Activated CD8-positive, alpha-beta memory T cell treated with anti-CD3 and anti-CD28 coated beads, Interleukin-2, amount 10 ng/mL, durations not matched to agents 7 days and 5 days (primary cell): ENCODE measurements around the gene DUSP16. TPM values are rescaled to one million over a fixed set of nuclear protein-coding genes. Genes with fewer than 3 reads are reported as not detected.
"Not testable (repeated sequence)": the region's sequence is repeated elsewhere in the genome, so short reads cannot be mapped to it uniquely, and the experiment has no call there.

Source experiments
- ATAC-seq: fragments of 150-1000 bp; cut with Tn5 transposase; one replicate; pipeline ENCODE4 v1.10.0; 2021; ENCODE audit warnings: moderate library complexity
- CTCF ChIA-PET: fragments of 350-600 bp; sonication (Branson Sonifier 250); formaldehyde crosslinking; loops from one replicate; lab custom pipeline; 2021; ENCODE audit warnings: antibody characterized with exemption; lab: Charles Lee
- DNase-seq: peaks from one replicate; pipeline ENCODE4 v3.0.0-alpha.2; 2020
- H3K27ac Mint-ChIP-seq: one replicate; pipeline ENCODE4 v1.8.0; 2021; ENCODE audit warnings: mild to moderate bottlenecking, mixed read lengths
- H3K27me3 Mint-ChIP-seq: one replicate; pipeline ENCODE4 v1.8.0; 2021; ENCODE audit warnings: mixed read lengths
- H3K36me3 Mint-ChIP-seq: one replicate; pipeline ENCODE4 v1.8.0; 2021; ENCODE audit warnings: mild to moderate bottlenecking, mixed read lengths
- H3K4me1 Mint-ChIP-seq: one replicate; pipeline ENCODE4 v1.8.0; 2021; ENCODE audit warnings: mixed read lengths
- H3K4me3 Mint-ChIP-seq: one replicate; pipeline ENCODE4 v1.8.0; 2021; ENCODE audit warnings: mild to moderate bottlenecking, moderate library complexity, mixed read lengths
- H3K9me3 Mint-ChIP-seq: one replicate; pipeline ENCODE4 v1.8.0; 2022; ENCODE audit warnings: low read depth, mixed read lengths
- total RNA-seq, 2 experiments: library from RNA; stranded (reverse); gene quantifications; one replicate each; pipeline ENCODE4 v1.2.3, GENCODE V29; 2021

The DUSP16 gene
- total RNA-seq, 2 experiments from 2014 or later: 43.0 to 69.0 TPM

- no peaks in the 10 kb centered on the region for H3K9me3 Mint-ChIP-seq
- no peak overlapping the region for H3K27ac Mint-ChIP-seq
- peaks cover 3% of the 10 kb centered on the region for H3K36me3 Mint-ChIP-seq
- CTCF ChIA-PET: interaction anchor here (0.7 to 1.7 kb wide), 4 partner anchors 9 to 69 kb away, joined by 3 to 10 read pairs (median 4); partner anchors contain the start of gene DUSP16
- H3K4me3 Mint-ChIP-seq: no peak overlapping the region
- no peak for ATAC-seq
- H3K27me3 Mint-ChIP-seq: peaks cover 5% of the 10 kb centered on the region
- H3K4me1 Mint-ChIP-seq: peaks cover 3% of the 10 kb centered on the region
- DNase-seq: no peak
Observed at GRCh38 chr12:12572659-12573058, 10.0 kb upstream of the DUSP16 start.

- H3K27me3 Mint-ChIP-seq, H3K27ac Mint-ChIP-seq, H3K9me3 Mint-ChIP-seq, CTCF ChIA-PET, H3K36me3 Mint-ChIP-seq, DNase-seq, ATAC-seq, H3K4me3 Mint-ChIP-seq: not testable (repeated sequence)
- H3K4me1 Mint-ChIP-seq: peaks cover 16% of the 10 kb centered on the region
Observed at GRCh38 chr12:12565971-12566370, 3.3 kb upstream of the DUSP16 start.

GRCh38 chr12:12564911-12565310 is 2.2 kb upstream of the DUSP16 start:
- Mint-ChIP-seq H3K9me3 (no peaks in the 10 kb centered on the region), H3K4me1 (peaks cover 20% of the 10 kb centered on the region), H3K4me3 (no peak overlapping the region), H3K27me3 (peaks cover 4% of the 10 kb centered on the region), H3K27ac (no peak overlapping the region), H3K36me3 (peaks cover 6% of the 10 kb centered on the region)
- DNase-seq (no peak), ATAC-seq (no peak)
- CTCF ChIA-PET: interaction anchor here (1.0 to 2.7 kb wide), 10 partner anchors 8 to 249 kb away, joined by 3 to 41 read pairs (median 6); partner anchors contain the start of gene DDX47

GRCh38 chr12:12563290-12563928 is 746 bp upstream of the DUSP16 start:
- DNase-seq (no peak), ATAC-seq (no peak)
- Mint-ChIP-seq H3K4me3 (peak overlapping the region; percentile 81), H3K36me3 (peaks cover 16% of the 10 kb centered on the region), H3K27ac (peak overlapping the region; percentile 95), H3K27me3 (no peaks in the 10 kb centered on the region), H3K9me3 (no peaks in the 10 kb centered on the region), H3K4me1 (peaks cover 32% of the 10 kb centered on the region)
- CTCF ChIA-PET: interaction anchor here (0.8 to 2.7 kb wide), 26 partner anchors 9 to 250 kb away, joined by 3 to 41 read pairs (median 4); partner anchors contain the start of genes DDX47 and GPR19

GRCh38 chr12:12562016-12562483 is 613 bp downstream of the DUSP16 start:
- ATAC-seq (peak; percentile 6), DNase-seq (peak; percentile 49)
- Mint-ChIP-seq H3K27me3 (no peaks in the 10 kb centered on the region), H3K4me3 (peak overlapping the region; percentile 78), H3K36me3 (peaks cover 24% of the 10 kb centered on the region), H3K27ac (peak overlapping the region; percentile 92), H3K9me3 (no peaks in the 10 kb centered on the region), H3K4me1 (peaks cover 41% of the 10 kb centered on the region)
- CTCF ChIA-PET: interaction anchor here (1.1 to 2.7 kb wide), 5 partner anchors 14 to 185 kb away, joined by 3 to 41 read pairs (median 6); no protein-coding TSS in a partner anchor

- CTCF ChIA-PET: interaction anchor here (1.0 to 1.8 kb wide), 5 partner anchors 18 to 177 kb away, joined by 3 to 6 read pairs (median 4); no protein-coding TSS in a partner anchor
Observed at GRCh38 chr12:12561371-12562015, 1.2 kb downstream of the DUSP16 start.

GRCh38 chr12:12560587-12561370 is 1.9 kb downstream of the DUSP16 start:
- Mint-ChIP-seq H3K27ac (peak overlapping the region; percentile 79), H3K4me1 (peaks cover 43% of the 10 kb centered on the region), H3K36me3 (peaks cover 28% of the 10 kb centered on the region), H3K27me3 (no peaks in the 10 kb centered on the region), H3K4me3 (peak overlapping the region; percentile 78), H3K9me3 (no peaks in the 10 kb centered on the region)
- peak; percentile 71 for DNase-seq
- CTCF ChIA-PET: interaction anchor here (1.0 to 1.8 kb wide), 5 partner anchors 17 to 177 kb away, joined by 3 to 6 read pairs (median 4); no protein-coding TSS in a partner anchor
- ATAC-seq: peak; percentile 25

More at GRCh38 chr12:12561371-12562015, 1.2 kb downstream of the DUSP16 start:
- ATAC-seq (peak; percentile 10), DNase-seq (peak; percentile 65)
- H3K27me3 Mint-ChIP-seq: no peaks in the 10 kb centered on the region
- H3K36me3 Mint-ChIP-seq: peaks cover 28% of the 10 kb centered on the region
- H3K9me3 Mint-ChIP-seq: no peaks in the 10 kb centered on the region
- peaks cover 43% of the 10 kb centered on the region for H3K4me1 Mint-ChIP-seq
- peak overlapping the region; percentile 78 for H3K4me3 Mint-ChIP-seq
- H3K27ac Mint-ChIP-seq: peak overlapping the region; percentile 92

- peaks cover 32% of the 10 kb centered on the region for H3K36me3 Mint-ChIP-seq
- peaks cover 43% of the 10 kb centered on the region for H3K4me1 Mint-ChIP-seq
- DNase-seq: no peak
- CTCF ChIA-PET: interaction anchor here (1.0 to 1.8 kb wide), 4 partner anchors 16 to 97 kb away, joined by 3 to 6 read pairs (median 4); no protein-coding TSS in a partner anchor
- peak overlapping the region; percentile 78 for H3K4me3 Mint-ChIP-seq
- H3K9me3 Mint-ChIP-seq: no peaks in the 10 kb centered on the region
- H3K27me3 Mint-ChIP-seq: no peaks in the 10 kb centered on the region
- ATAC-seq: no peak
- no peak overlapping the region for H3K27ac Mint-ChIP-seq
Observed at GRCh38 chr12:12559719-12560296, 2.9 kb downstream of the DUSP16 start.

- DNase-seq (no peak), ATAC-seq (no peak)
- peaks cover 41% of the 10 kb centered on the region for H3K36me3 Mint-ChIP-seq
- CTCF ChIA-PET: interaction anchor here (0.6 kb wide), 1 partner anchor 182 kb away, joined by 3 read pairs; no protein-coding TSS in a partner anchor
- H3K4me3 Mint-ChIP-seq: no peak overlapping the region
- no peaks in the 10 kb centered on the region for H3K27me3 Mint-ChIP-seq
- H3K9me3 Mint-ChIP-seq: no peaks in the 10 kb centered on the region
- no peak overlapping the region for H3K27ac Mint-ChIP-seq
- H3K4me1 Mint-ChIP-seq: peaks cover 32% of the 10 kb centered on the region
Observed at GRCh38 chr12:12558291-12558690, 4.4 kb downstream of the DUSP16 start.

GRCh38 chr12:12557733-12558132 is 4.9 kb downstream of the DUSP16 start:
- DNase-seq (no peak), ATAC-seq (no peak)
- no peaks in the 10 kb centered on the region for H3K9me3 Mint-ChIP-seq
- peaks cover 43% of the 10 kb centered on the region for H3K36me3 Mint-ChIP-seq
- H3K4me3 Mint-ChIP-seq: no peak overlapping the region
- H3K27ac Mint-ChIP-seq: no peak overlapping the region
- H3K27me3 Mint-ChIP-seq: no peaks in the 10 kb centered on the region
- CTCF ChIA-PET: interaction anchor here (0.6 kb wide), 1 partner anchor 181 kb away, joined by 3 read pairs; no protein-coding TSS in a partner anchor
- H3K4me1 Mint-ChIP-seq: peaks cover 29% of the 10 kb centered on the region

- H3K27ac Mint-ChIP-seq: no peak overlapping the region
- H3K36me3 Mint-ChIP-seq: peaks cover 50% of the 10 kb centered on the region
- H3K4me3 Mint-ChIP-seq: no peak overlapping the region
- CTCF ChIA-PET: interaction anchor here (2.0 kb wide), 1 partner anchor 12 kb away, joined by 6 read pairs; no protein-coding TSS in a partner anchor
- no peak for ATAC-seq
- peaks cover 29% of the 10 kb centered on the region for H3K4me1 Mint-ChIP-seq
- no peaks in the 10 kb centered on the region for H3K27me3 Mint-ChIP-seq
- DNase-seq: no peak
- no peaks in the 10 kb centered on the region for H3K9me3 Mint-ChIP-seq
Observed at GRCh38 chr12:12555656-12556055, 7.0 kb downstream of the DUSP16 start.

- H3K4me3 Mint-ChIP-seq: no peak overlapping the region
- no peak overlapping the region for H3K27ac Mint-ChIP-seq
- H3K9me3 Mint-ChIP-seq: no peaks in the 10 kb centered on the region
- no peak for DNase-seq
- H3K4me1 Mint-ChIP-seq: peaks cover 20% of the 10 kb centered on the region
- peaks cover 52% of the 10 kb centered on the region for H3K36me3 Mint-ChIP-seq
- CTCF ChIA-PET: interaction anchor here (1.0 kb wide), 1 partner anchor 11 kb away, joined by 4 read pairs; no protein-coding TSS in a partner anchor
- H3K27me3 Mint-ChIP-seq: no peaks in the 10 kb centered on the region
- ATAC-seq: no peak
Observed at GRCh38 chr12:12553208-12553785, 9.4 kb downstream of the DUSP16 start.
